Sigmoid colon (tissue), 7 donors: ENCODE measurements around the gene REC114. TPM values are rescaled to one million over a fixed set of nuclear protein-coding genes. Genes with fewer than 3 reads are reported as not detected.

ENCODE experiments used
- DNase-seq: peaks from one replicate; pipeline ENCODE4 v3.0.0-alpha.2; 2019
- H3K27ac ChIP-seq, 4 donors: fragments of 200-600 bp; sonication (generic); one replicate each; pipeline ENCODE4 v1.5.1; 2016 to 2019; ENCODE audit warnings: mild to moderate bottlenecking in 1 of 4
- H3K27me3 ChIP-seq, 3 donors: fragments of 200-600 bp; sonication (generic); one replicate each; pipeline ENCODE4 v1.5.1; 2019; ENCODE audit warnings: mild to moderate bottlenecking in 1 of 3
- H3K36me3 ChIP-seq, 4 donors: fragments of 200-600 bp; sonication (generic); one replicate each; pipeline ENCODE4 v1.5.1; 2016 to 2019
- H3K4me1 ChIP-seq, 4 donors: fragments of 200-600 bp; sonication (generic); one replicate each; pipeline ENCODE4 v1.5.1; 2017 to 2019
- H3K4me3 ChIP-seq, 4 donors: fragments of 200-600 bp; sonication (generic); one replicate each; pipeline ENCODE4 v1.5.1; 2017 to 2019; ENCODE audit warnings: mild to moderate bottlenecking in 2 of 4, moderate library complexity in 1 of 4
- H3K9me3 ChIP-seq, 4 donors: fragments of 200-600 bp in 3 of 4; sonication (generic) in 3 of 4; one replicate each; pipeline versions ENCODE4 v1.5.1 to v1.6.1; 2013 to 2019
- CTCF ChIP-seq, 4 experiments: fragments of 450-650 bp in 3 of 4; fragments of 200-600 bp in 1 of 4; IDR thresholded peaks; one replicate each; pipeline ENCODE4 v1.5.1; 2016 to 2019; ENCODE audit warnings: antibody characterized with exemption in 4 of 4, mild to moderate bottlenecking in 3 of 4, moderate library complexity in 2 of 4
- EP300 ChIP-seq, 4 donors: sonication (generic); formaldehyde crosslinking; IDR thresholded peaks; one replicate each; pipeline ENCODE4 v1.6.1; 2017; ENCODE audit warnings: antibody characterized with exemption in 4 of 4
- POLR2A ChIP-seq, 2 donors: fragments of 450-650 bp; IDR thresholded peaks; one replicate each; pipeline ENCODE4 v1.6.1; 2016; ENCODE audit warnings: antibody characterized with exemption in 2 of 2, mild to moderate bottlenecking in 2 of 2, moderate library complexity in 2 of 2
- POLR2AphosphoS5 ChIP-seq, 4 donors: sonication (generic); formaldehyde crosslinking; IDR thresholded peaks; one replicate each; pipeline ENCODE4 v1.6.1; 2017; ENCODE audit warnings: antibody characterized with exemption in 4 of 4
- WGBS, 2 donors: extraction: QIAGEN DNeasy Blood & Tissue Kit; methylation state at CpG; one replicate each; pipeline ENCODE4 v1.1.7; 2013; 5-methylcytosine and 5-hydroxymethylcytosine counted together
- intact Hi-C: fragments of 100-400 bp; cut with DNase I; formaldehyde crosslinking; loops from one replicate; pipeline ENCODE4 v1.15.1; 2023
- polyA plus RNA-seq, 3 donors: library from polyadenylated mRNA; stranded (reverse); fragments of 200-250 nt; gene quantifications; one replicate each; pipeline ENCODE4 v1.2.3, GENCODE V29; 2013
- total RNA-seq, 4 donors: library from RNA; depleted of rRNA; stranded (reverse); fragments of >200 nt; gene quantifications; one replicate each; pipeline ENCODE4 v1.1.0, GENCODE V29; 2016
- donor health status: healthy with polysubstance abuse.
- donor health status: Bipolar disorder and iron deficiency.
- donor health status: healthy.

Gene REC114
- total and polyA plus RNA-seq, 7 donors = not detected

- Histone ChIP-seq H3K27ac (no peak overlapping the region), H3K4me3 (no peak overlapping the region), H3K36me3 (no peaks in the 10 kb centered on the region), H3K4me1 (no peaks in the 10 kb centered on the region), H3K27me3 (no peaks in the 10 kb centered on the region), H3K9me3 (no peaks in the 10 kb centered on the region)
- intact Hi-C loops = no loop called here
- no peak for DNase-seq
- TF ChIP-seq CTCF (IDR thresholded peaks at IDR 0.05) = no peak
- TF ChIP-seq POLR2A (IDR thresholded peaks at IDR 0.05) = no peak
- TF ChIP-seq POLR2AphosphoS5 (IDR thresholded peaks at IDR 0.05) = no peak
- 87 to 93% methylated on average over 3 of the region's 3 CpGs for WGBS, 2 donors
These were observed 87.7 kb downstream of the REC114 start for GRCh38 chr15:73530649-73531048.

DNA sequence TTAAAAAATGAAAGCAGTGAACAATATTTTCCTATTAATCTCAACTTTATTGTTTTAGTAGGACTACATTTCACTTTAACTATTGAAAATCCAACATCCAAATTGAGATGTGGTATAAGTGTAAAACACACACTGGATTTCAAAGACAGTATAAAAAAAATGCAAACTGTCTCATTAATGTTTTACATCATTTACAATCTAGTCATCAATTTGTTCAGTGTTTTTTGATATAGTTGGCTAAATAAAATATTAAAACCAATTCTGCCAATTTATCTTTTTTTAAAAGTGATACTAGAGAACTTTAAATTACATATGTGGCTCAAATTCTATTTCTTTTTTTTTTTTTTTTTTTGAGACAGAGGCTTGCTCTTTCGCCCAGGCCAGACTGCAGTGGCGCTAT, 95.2 kb downstream of the REC114 start:
- Histone ChIP-seq H3K27ac (no peak overlapping the region), H3K27me3 (no peaks in the 10 kb centered on the region), H3K36me3 (no peaks in the 10 kb centered on the region), H3K4me3 (no peak overlapping the region), H3K9me3 (no peaks in the 10 kb centered on the region), H3K4me1 (no peaks in the 10 kb centered on the region)
- no peak for DNase-seq
- WGBS, 2 donors = 97 to 100% methylated on average over 2 of the region's 2 CpGs
- intact Hi-C loops = no loop called here
- TF ChIP-seq EP300 (IDR thresholded peaks at IDR 0.05) = no peak
- TF ChIP-seq CTCF (IDR thresholded peaks at IDR 0.05) = no peak
- TF ChIP-seq POLR2AphosphoS5 (IDR thresholded peaks at IDR 0.05) = no peak
- TF ChIP-seq POLR2A (IDR thresholded peaks at IDR 0.05) = no peak

DNA sequence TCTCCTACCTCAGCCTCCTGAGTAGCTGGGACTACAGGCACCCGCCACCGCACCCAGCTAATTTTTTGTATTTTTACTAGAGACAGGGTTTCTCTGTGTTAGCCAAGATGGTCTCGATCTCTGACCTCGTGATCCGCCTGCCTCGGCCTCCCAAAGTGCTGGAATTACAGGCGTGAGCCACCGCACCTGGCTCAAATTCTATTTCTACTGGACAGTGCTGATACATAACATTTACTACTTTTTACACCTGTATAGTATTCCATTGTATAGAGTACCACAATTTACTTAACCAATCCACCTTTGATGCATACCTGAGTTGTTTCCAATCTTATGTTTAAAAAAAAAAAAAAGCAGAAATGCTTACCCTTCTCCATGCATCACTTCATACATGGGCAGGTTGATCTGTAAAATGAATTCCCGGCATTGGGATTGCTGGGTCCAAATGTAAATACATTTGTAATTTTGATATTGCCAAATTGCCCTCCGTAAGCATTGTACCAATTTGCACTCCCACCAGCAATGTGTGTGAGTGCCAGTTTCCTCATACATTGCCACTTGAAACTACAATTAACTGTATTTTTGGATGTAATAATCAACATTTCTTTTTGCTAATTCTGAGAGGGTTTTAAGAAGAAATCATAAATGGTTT, 95.7 kb downstream of the REC114 start:
- intact Hi-C loops = no loop called here
- TF ChIP-seq CTCF (IDR thresholded peaks at IDR 0.05) (no peak), POLR2AphosphoS5 (IDR thresholded peaks at IDR 0.05) (no peak), EP300 (IDR thresholded peaks at IDR 0.05) (no peak), POLR2A (IDR thresholded peaks at IDR 0.05) (no peak)
- 94 to 98% methylated on average over 10 of the region's 10 CpGs for WGBS, 2 donors
- H3K36me3 ChIP-seq = no peaks in the 10 kb centered on the region
- no peak overlapping the region for H3K27ac ChIP-seq
- H3K27me3 ChIP-seq = no peaks in the 10 kb centered on the region
- H3K9me3 ChIP-seq = no peaks in the 10 kb centered on the region
- H3K4me3 ChIP-seq = no peak overlapping the region
- no peaks in the 10 kb centered on the region for H3K4me1 ChIP-seq
- no peak for DNase-seq

DNA sequence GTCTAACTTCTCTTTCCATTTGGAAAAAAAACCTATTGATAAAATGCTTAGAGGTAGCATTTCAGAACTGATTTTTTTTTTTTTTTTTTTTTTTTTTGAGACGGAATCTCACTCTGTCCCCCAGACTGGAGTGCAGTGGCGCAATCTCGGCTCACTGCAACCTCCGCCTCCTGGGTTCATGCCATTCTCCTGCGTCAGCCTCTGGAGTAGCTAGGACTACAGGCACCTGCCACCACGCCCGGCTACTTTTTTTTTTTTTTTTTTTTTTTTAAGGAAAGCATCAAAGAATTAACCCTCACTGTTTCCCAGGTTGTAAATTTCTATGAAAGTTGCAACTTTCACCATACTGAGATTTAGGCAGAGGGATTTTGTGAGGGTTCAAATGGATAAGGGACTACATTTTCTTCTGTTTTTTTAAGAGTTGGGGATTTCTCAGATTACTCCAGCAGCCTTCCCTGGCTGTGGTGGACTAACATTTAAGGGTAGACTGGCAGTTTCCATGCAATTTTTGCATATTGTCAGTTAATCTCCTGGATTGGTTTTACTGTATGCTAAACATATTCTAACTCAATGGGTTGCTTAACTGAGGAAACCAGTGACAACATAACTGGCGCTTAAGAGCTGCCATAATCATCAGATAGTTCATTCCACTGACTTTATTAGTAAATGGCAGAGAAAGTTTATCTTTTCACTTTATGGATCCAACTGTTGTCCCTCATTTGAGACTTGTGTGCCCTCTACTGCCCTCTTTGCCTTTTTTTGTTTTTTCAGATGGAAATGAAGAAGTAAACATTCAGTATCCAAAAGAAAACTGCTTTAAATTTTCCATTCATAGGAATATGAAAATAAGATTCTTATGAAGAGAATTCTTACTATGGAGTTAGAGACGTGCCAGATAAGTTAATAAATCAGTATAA, 96.5 kb downstream of the REC114 start:
- H3K36me3 ChIP-seq = no peaks in the 10 kb centered on the region
- H3K27ac ChIP-seq = no peak overlapping the region
- TF ChIP-seq POLR2A (IDR thresholded peaks at IDR 0.05) (no peak), CTCF (IDR thresholded peaks at IDR 0.05) (no peak), EP300 (IDR thresholded peaks at IDR 0.05) (no peak), POLR2AphosphoS5 (IDR thresholded peaks at IDR 0.05) (no peak)
- no peak overlapping the region for H3K4me3 ChIP-seq
- DNase-seq = no peak
- H3K4me1 ChIP-seq = no peaks in the 10 kb centered on the region
- intact Hi-C loops = no loop called here
- H3K9me3 ChIP-seq = no peaks in the 10 kb centered on the region
- no peaks in the 10 kb centered on the region for H3K27me3 ChIP-seq
- WGBS, 2 donors = 26 to 80% methylated on average over 9 of the region's 9 CpGs
